ENCODE data around the gene PDCD10.

GRCh38 chr3:167649746-167650145 is 84.9 kb downstream of the PDCD10 start:
- TF ChIP-seq CTCF (optimal IDR thresholded peaks at IDR 0.05 in 1 of 3, IDR thresholded peaks at IDR 0.05 in 1 of 3, conservative IDR thresholded peaks at IDR 0.05 in 1 of 3; ENCODE audit: extremely low read depth in 1 of 3, insufficient read depth in 2 of 3, low read length in 3 of 3) (no peak), EZH2 (IDR thresholded peaks at IDR 0.05; ENCODE audit: low read length) (no peak)

Data from keratinocyte (primary cell).